Esophagus squamous epithelium (tissue), 4 donors: ENCODE data around the gene CASK.

ENCODE experiments used
- POLR2A ChIP-seq, 4 donors: fragments of 450-650 bp; IDR thresholded peaks; one replicate each; pipeline ENCODE4 v1.6.1; 2017; ENCODE audit warnings: antibody characterized with exemption in 4 of 4, mild to moderate bottlenecking in 4 of 4, moderate library complexity in 3 of 4
- TF ChIP-seq, protein P1 (sequence below), 6 experiments: fragments of 450-650 bp in 4 of 6; fragments of 200-600 bp in 2 of 6; sonication (generic) in 2 of 6; IDR thresholded peaks; one replicate each; pipeline ENCODE4 v1.5.1; 2016 to 2019; ENCODE audit warnings: antibody characterized with exemption in 6 of 6, mild to moderate bottlenecking in 4 of 6, moderate library complexity in 4 of 6

- TF ChIP-seq, protein P1, sequence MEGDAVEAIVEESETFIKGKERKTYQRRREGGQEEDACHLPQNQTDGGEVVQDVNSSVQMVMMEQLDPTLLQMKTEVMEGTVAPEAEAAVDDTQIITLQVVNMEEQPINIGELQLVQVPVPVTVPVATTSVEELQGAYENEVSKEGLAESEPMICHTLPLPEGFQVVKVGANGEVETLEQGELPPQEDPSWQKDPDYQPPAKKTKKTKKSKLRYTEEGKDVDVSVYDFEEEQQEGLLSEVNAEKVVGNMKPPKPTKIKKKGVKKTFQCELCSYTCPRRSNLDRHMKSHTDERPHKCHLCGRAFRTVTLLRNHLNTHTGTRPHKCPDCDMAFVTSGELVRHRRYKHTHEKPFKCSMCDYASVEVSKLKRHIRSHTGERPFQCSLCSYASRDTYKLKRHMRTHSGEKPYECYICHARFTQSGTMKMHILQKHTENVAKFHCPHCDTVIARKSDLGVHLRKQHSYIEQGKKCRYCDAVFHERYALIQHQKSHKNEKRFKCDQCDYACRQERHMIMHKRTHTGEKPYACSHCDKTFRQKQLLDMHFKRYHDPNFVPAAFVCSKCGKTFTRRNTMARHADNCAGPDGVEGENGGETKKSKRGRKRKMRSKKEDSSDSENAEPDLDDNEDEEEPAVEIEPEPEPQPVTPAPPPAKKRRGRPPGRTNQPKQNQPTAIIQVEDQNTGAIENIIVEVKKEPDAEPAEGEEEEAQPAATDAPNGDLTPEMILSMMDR (IDR thresholded peaks at IDR 0.05): no peak
- no peak for TF ChIP-seq POLR2A (IDR thresholded peaks at IDR 0.05)
Measured at GRCh38 chrX:41599507-41599906, 323.8 kb downstream of the CASK start.
